COR-L47 (cell line): ENCODE results near the gene ATP2B2.

Source experiments
- DNase-seq: peaks from one replicate; lab custom pipeline; 2025; lab: John Stamatoyannopoulos, UW

ATP2B2 gene

GRCh38 chr3:10294030-10294586 is 211.3 kb downstream of the ATP2B2 start:
- no peak for DNase-seq

- DNase-seq = no peak
Observed at GRCh38 chr3:10292505-10293419, 212.6 kb downstream of the ATP2B2 start, which contains the start of gene GHRL. Gene GHRL, minus strand, starts transcription at chr3:10292947. Its CDS starts 2,767 bp downstream, at chr3:10290180.

GRCh38 chr3:10291641-10292040 is 213.7 kb downstream of the ATP2B2 start:
- no peak for DNase-seq

GRCh38 chr3:10290481-10291176 is 214.8 kb downstream of the ATP2B2 start:
- DNase-seq = no peak

GRCh38 chr3:10289787-10290355 is 215.5 kb downstream of the ATP2B2 start:
- DNase-seq = no peak

- no peak for DNase-seq
Observed at GRCh38 chr3:10289077-10289476, 216.3 kb downstream of the ATP2B2 start.

- no peak for DNase-seq
Observed at GRCh38 chr3:10288575-10288960, 216.8 kb downstream of the ATP2B2 start.

- no peak for DNase-seq
Observed at GRCh38 chr3:10287936-10288574, 217.3 kb downstream of the ATP2B2 start.

GRCh38 chr3:10286596-10287295 is 218.6 kb downstream of the ATP2B2 start:
- no peak for DNase-seq

- DNase-seq = no peak
Observed at GRCh38 chr3:10286133-10286524, 219.3 kb downstream of the ATP2B2 start.

- DNase-seq = no peak
Observed at GRCh38 chr3:10285272-10286132, 219.9 kb downstream of the ATP2B2 start.

GRCh38 chr3:10284496-10284895 is 220.9 kb downstream of the ATP2B2 start:
- no peak for DNase-seq

- peak; percentile 85 for DNase-seq
Observed at GRCh38 chr3:10283638-10284037, 221.7 kb downstream of the ATP2B2 start.

GRCh38 chr3:10281951-10282350 is 223.4 kb downstream of the ATP2B2 start:
- no peak for DNase-seq

- no peak for DNase-seq
Observed at GRCh38 chr3:10280571-10280970, 224.8 kb downstream of the ATP2B2 start.

GRCh38 chr3:10280177-10280529 is 225.2 kb downstream of the ATP2B2 start:
- no peak for DNase-seq

GRCh38 chr3:10279384-10280176 is 225.8 kb downstream of the ATP2B2 start:
- no peak for DNase-seq

- DNase-seq = no peak
Observed at GRCh38 chr3:10278501-10278900, 226.9 kb downstream of the ATP2B2 start.

- no peak for DNase-seq
Observed at GRCh38 chr3:10277115-10277625, 228.2 kb downstream of the ATP2B2 start.
